GM23338 (cell line): Measurements from ENCODE around the gene TBC1D5. TPM values are rescaled to one million over a fixed set of nuclear protein-coding genes. Genes with fewer than 3 reads are reported as not detected.

Experiments
- ATAC-seq: fragments of 200-7000 bp; cut with Tn5 transposase; 3 replicates; pipeline ENCODE4 v1.9.1; 2020
- DNase-seq: peaks from one replicate; pipeline ENCODE4 v3.0.0-alpha.2; 2015; ENCODE audit warnings: low spot score
- H2AFZ ChIP-seq: fragments of 200-600 bp; sonication (generic); 2 replicates; pipeline ENCODE4 v1.8.0; 2016; ENCODE audit warnings: antibody characterized with exemption, mild to moderate bottlenecking, moderate library complexity
- H3F3A ChIP-seq: fragments of 200-600 bp; sonication (generic); replicated peaks from 2 replicates; pipeline ENCODE4 v1.8.0; 2017; ENCODE audit warnings: antibody characterized with exemption, mixed run types, low read depth
- H3K27ac ChIP-seq: fragments of 200-600 bp; sonication (generic); 2 replicates; pipeline ENCODE4 v1.6.1; 2016; ENCODE audit warnings: low read depth
- H3K27me3 ChIP-seq: fragments of 200-600 bp; sonication (generic); 2 replicates; pipeline ENCODE4 v1.8.0; 2016; ENCODE audit warnings: mild to moderate bottlenecking, mixed run types, moderate library complexity; ENCODE audit not compliant: insufficient read depth
- H3K36me3 ChIP-seq: fragments of 200-600 bp; sonication (generic); 2 replicates; pipeline ENCODE4 v1.8.0; 2016; ENCODE audit warnings: mild to moderate bottlenecking; ENCODE audit not compliant: insufficient read depth
- H3K4me1 ChIP-seq: fragments of 200-600 bp; sonication (generic); 2 replicates; pipeline ENCODE4 v1.8.0; 2016; ENCODE audit warnings: mild to moderate bottlenecking, moderate library complexity; ENCODE audit not compliant: insufficient read depth
- H3K4me2 ChIP-seq: fragments of 200-600 bp; sonication (generic); 2 replicates; pipeline ENCODE4 v1.7.1; 2017; ENCODE audit warnings: mixed run types
- H3K4me3 ChIP-seq: fragments of 200-600 bp; sonication (generic); 2 replicates; pipeline ENCODE4 v1.6.1; 2016; ENCODE audit warnings: mixed run types
- H3K79me2 ChIP-seq: fragments of 200-600 bp; sonication (generic); replicated peaks from 2 replicates; pipeline ENCODE4 v1.8.0; 2017; ENCODE audit warnings: mild to moderate bottlenecking; ENCODE audit not compliant: insufficient read depth
- H3K9me2 ChIP-seq: fragments of 200-600 bp; sonication (generic); 2 replicates; pipeline ENCODE4 v1.8.0; 2017; ENCODE audit not compliant: insufficient read depth
- H4K20me1 ChIP-seq: fragments of 200-600 bp; sonication (generic); replicated peaks from 2 replicates; pipeline ENCODE4 v1.8.0; 2017; ENCODE audit warnings: mild to moderate bottlenecking; ENCODE audit not compliant: insufficient read depth
- H3K27ac Mint-ChIP-seq: 2 replicates; pipeline ENCODE4 v1.8.0; 2020; ENCODE audit warnings: inconsistent platforms, mild to moderate bottlenecking, moderate library complexity, mixed read lengths
- H3K27me3 Mint-ChIP-seq: 3 replicates; pipeline ENCODE4 v1.8.0; 2022; ENCODE audit warnings: low read depth, mild to moderate bottlenecking, moderate library complexity, mixed read lengths, inconsistent platforms; ENCODE audit not compliant: insufficient read depth, poor library complexity
- H3K36me3 Mint-ChIP-seq: 3 replicates; pipeline ENCODE4 v1.8.0; 2021; ENCODE audit warnings: low read depth, mild to moderate bottlenecking, inconsistent platforms, moderate library complexity, mixed read lengths
- H3K4me1 Mint-ChIP-seq: 3 replicates; pipeline ENCODE4 v1.8.0; 2020; ENCODE audit warnings: mild to moderate bottlenecking, inconsistent platforms, mixed read lengths
- H3K4me3 Mint-ChIP-seq: 3 replicates; pipeline ENCODE4 v1.8.0; 2021; ENCODE audit warnings: moderate library complexity, mild to moderate bottlenecking, inconsistent platforms, mixed read lengths
- H3K9me3 Mint-ChIP-seq: 3 replicates; pipeline ENCODE4 v1.8.0; 2020; ENCODE audit warnings: moderate library complexity, mild to moderate bottlenecking, inconsistent platforms, mixed read lengths
- CREB1 ChIP-seq: fragments of 250-450 bp; sonication (Bioruptor Pico); IDR thresholded peaks from 2 replicates; pipeline ENCODE4 v1.5.0; 2020; ENCODE audit warnings: low read depth, mild to moderate bottlenecking, moderate library complexity
- EZH2 ChIP-seq: fragments of 200-600 bp; sonication (generic); IDR thresholded peaks from one replicate; pipeline ENCODE4 v1.8.0; 2017; ENCODE audit warnings: antibody characterized with exemption, mild to moderate bottlenecking, low read depth; ENCODE audit not compliant: unreplicated experiment
- EZH2phosphoT487 ChIP-seq: fragments of 200-600 bp; sonication (generic); IDR thresholded peaks from one replicate; pipeline ENCODE4 v1.8.1; 2018; ENCODE audit warnings: antibody characterized with exemption; ENCODE audit not compliant: unreplicated experiment
- JUNB ChIP-seq: IDR thresholded peaks from one replicate; pipeline ENCODE4 v1.6.1; 2016; ENCODE audit warnings: antibody characterized with exemption; ENCODE audit not compliant: unreplicated experiment
- NANOG ChIP-seq: IDR thresholded peaks from 2 replicates; pipeline ENCODE4 v1.6.1; 2016; ENCODE audit warnings: antibody characterized with exemption, borderline replicate concordance
- POLR2AphosphoS5 ChIP-seq: IDR thresholded peaks from 2 replicates; pipeline ENCODE4 v1.6.1; 2016; ENCODE audit warnings: antibody characterized with exemption, low read depth
- STAT1 ChIP-seq: IDR thresholded peaks from one replicate; pipeline ENCODE4 v1.6.1; 2016; ENCODE audit warnings: antibody characterized with exemption; ENCODE audit not compliant: unreplicated experiment
- ZNF114 ChIP-seq: fragments of 250-450 bp; sonication (Bioruptor Pico); IDR thresholded peaks from 2 replicates; pipeline ENCODE4 v1.5.0; 2020; ENCODE audit warnings: mild to moderate bottlenecking, moderate library complexity
- ZNF331 ChIP-seq: fragments of 250-450 bp; sonication (Bioruptor Pico); IDR thresholded peaks from 2 replicates; pipeline ENCODE4 v1.5.0; 2020; ENCODE audit warnings: low read depth, mild to moderate bottlenecking, moderate library complexity
- polyA plus RNA-seq: library from polyadenylated mRNA; unstranded; fragments of >200 nt; fragmentation: Nextera tagmentation; extraction: Ambion mirVana; gene quantifications from 2 replicates; pipeline ENCODE4 v1.2.1, GENCODE V29; 2016
- total RNA-seq: library from RNA; depleted of rRNA; stranded (reverse); fragments of >200 nt; shearing (Covaris generic); gene quantifications from 2 replicates; pipeline ENCODE4 v1.2.3, GENCODE V29; 2014
- TF ChIP-seq, protein P1 (sequence below), 2 experiments: fragments of 200-600 bp in 1 of 2; sonication (generic) in 1 of 2; conservative IDR thresholded peaks; 2 replicates each; pipeline versions ENCODE4 v1.5.1 to v1.6.1; 2016 to 2017; ENCODE audit warnings: antibody characterized with exemption in 2 of 2, low read depth in 2 of 2, mild to moderate bottlenecking in 2 of 2, moderate library complexity in 1 of 2
- TF ChIP-seq, protein P2 (sequence below): IDR thresholded peaks from one replicate; pipeline ENCODE4 v1.6.1; 2018; ENCODE audit warnings: antibody characterized with exemption; ENCODE audit not compliant: unreplicated experiment
- TF ChIP-seq, protein P3 (sequence below): IDR thresholded peaks from 2 replicates; pipeline ENCODE4 v1.6.1; 2016; ENCODE audit warnings: antibody characterized with exemption
- TF ChIP-seq, protein P4 (sequence below): fragments of 250-450 bp; sonication (Bioruptor Pico); IDR thresholded peaks from 2 replicates; pipeline ENCODE4 v1.5.0; 2020; ENCODE audit warnings: mild to moderate bottlenecking, moderate library complexity

Gene TBC1D5
- total and polyA plus RNA-seq, 2 experiments from 2014 or later: 21.8 to 48.1 TPM

DNA sequence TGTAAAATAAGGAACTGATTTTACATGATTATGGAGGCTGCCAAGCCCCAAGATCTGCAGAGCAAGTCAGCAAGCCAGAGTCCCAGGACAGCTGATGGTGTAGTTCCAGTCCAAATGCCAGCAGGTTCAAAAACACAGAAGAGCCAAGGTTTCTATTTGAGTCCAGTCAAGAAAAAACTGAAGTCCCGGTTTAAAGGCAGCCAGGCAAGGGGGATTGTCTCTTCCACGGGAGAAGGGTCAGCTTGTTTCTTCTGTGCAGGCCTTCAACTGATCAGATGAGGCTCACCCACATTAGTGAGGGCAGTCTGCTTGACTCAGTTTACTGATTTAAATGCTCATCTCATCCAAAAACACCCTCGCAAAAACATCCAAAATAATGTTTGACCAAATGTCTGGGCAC lies 611.5 kb downstream of the TBC1D5 start:
- Histone ChIP-seq H3K27ac (no peak overlapping the region), H4K20me1 (no peaks in the 10 kb centered on the region), H3K79me2 (no peaks in the 10 kb centered on the region), H3K4me2 (no peak overlapping the region), H3K4me3 (no peak overlapping the region), H2AFZ (no peak overlapping the region), H3F3A (no peaks in the 10 kb centered on the region), H3K4me1 (no peaks in the 10 kb centered on the region), H3K27me3 (no peaks in the 10 kb centered on the region), H3K36me3 (no peaks in the 10 kb centered on the region; the same call in 1 of the 2 replicates), H3K9me2 (peaks cover 13% of the 10 kb centered on the region)
- no peak for ATAC-seq
- Mint-ChIP-seq H3K27me3 (peaks cover 2% of the 10 kb centered on the region), H3K27ac (no peak overlapping the region), H3K36me3 (peaks cover 4% of the 10 kb centered on the region), H3K9me3 (peaks cover 15% of the 10 kb centered on the region; the same call in 2 of the 3 replicates), H3K4me1 (no peaks in the 10 kb centered on the region), H3K4me3 (no peak overlapping the region)
- DNase-seq: no peak
- TF ChIP-seq, protein P1, sequence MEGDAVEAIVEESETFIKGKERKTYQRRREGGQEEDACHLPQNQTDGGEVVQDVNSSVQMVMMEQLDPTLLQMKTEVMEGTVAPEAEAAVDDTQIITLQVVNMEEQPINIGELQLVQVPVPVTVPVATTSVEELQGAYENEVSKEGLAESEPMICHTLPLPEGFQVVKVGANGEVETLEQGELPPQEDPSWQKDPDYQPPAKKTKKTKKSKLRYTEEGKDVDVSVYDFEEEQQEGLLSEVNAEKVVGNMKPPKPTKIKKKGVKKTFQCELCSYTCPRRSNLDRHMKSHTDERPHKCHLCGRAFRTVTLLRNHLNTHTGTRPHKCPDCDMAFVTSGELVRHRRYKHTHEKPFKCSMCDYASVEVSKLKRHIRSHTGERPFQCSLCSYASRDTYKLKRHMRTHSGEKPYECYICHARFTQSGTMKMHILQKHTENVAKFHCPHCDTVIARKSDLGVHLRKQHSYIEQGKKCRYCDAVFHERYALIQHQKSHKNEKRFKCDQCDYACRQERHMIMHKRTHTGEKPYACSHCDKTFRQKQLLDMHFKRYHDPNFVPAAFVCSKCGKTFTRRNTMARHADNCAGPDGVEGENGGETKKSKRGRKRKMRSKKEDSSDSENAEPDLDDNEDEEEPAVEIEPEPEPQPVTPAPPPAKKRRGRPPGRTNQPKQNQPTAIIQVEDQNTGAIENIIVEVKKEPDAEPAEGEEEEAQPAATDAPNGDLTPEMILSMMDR (conservative IDR thresholded peaks at IDR 0.05; ENCODE audit: low read depth in 2 of 2): no peak
- TF ChIP-seq, protein P2, sequence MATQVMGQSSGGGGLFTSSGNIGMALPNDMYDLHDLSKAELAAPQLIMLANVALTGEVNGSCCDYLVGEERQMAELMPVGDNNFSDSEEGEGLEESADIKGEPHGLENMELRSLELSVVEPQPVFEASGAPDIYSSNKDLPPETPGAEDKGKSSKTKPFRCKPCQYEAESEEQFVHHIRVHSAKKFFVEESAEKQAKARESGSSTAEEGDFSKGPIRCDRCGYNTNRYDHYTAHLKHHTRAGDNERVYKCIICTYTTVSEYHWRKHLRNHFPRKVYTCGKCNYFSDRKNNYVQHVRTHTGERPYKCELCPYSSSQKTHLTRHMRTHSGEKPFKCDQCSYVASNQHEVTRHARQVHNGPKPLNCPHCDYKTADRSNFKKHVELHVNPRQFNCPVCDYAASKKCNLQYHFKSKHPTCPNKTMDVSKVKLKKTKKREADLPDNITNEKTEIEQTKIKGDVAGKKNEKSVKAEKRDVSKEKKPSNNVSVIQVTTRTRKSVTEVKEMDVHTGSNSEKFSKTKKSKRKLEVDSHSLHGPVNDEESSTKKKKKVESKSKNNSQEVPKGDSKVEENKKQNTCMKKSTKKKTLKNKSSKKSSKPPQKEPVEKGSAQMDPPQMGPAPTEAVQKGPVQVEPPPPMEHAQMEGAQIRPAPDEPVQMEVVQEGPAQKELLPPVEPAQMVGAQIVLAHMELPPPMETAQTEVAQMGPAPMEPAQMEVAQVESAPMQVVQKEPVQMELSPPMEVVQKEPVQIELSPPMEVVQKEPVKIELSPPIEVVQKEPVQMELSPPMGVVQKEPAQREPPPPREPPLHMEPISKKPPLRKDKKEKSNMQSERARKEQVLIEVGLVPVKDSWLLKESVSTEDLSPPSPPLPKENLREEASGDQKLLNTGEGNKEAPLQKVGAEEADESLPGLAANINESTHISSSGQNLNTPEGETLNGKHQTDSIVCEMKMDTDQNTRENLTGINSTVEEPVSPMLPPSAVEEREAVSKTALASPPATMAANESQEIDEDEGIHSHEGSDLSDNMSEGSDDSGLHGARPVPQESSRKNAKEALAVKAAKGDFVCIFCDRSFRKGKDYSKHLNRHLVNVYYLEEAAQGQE: no peak
- TF ChIP-seq, protein P3, sequence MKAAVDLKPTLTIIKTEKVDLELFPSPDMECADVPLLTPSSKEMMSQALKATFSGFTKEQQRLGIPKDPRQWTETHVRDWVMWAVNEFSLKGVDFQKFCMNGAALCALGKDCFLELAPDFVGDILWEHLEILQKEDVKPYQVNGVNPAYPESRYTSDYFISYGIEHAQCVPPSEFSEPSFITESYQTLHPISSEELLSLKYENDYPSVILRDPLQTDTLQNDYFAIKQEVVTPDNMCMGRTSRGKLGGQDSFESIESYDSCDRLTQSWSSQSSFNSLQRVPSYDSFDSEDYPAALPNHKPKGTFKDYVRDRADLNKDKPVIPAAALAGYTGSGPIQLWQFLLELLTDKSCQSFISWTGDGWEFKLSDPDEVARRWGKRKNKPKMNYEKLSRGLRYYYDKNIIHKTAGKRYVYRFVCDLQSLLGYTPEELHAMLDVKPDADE: no peak
- TF ChIP-seq EZH2phosphoT487 (no peak), JUNB (no peak), POLR2AphosphoS5 (no peak), STAT1 (no peak), ZNF114 (CRISPR knock-in tag) (no peak), EZH2 (no peak), CREB1 (CRISPR knock-in tag) (no peak), NANOG (no peak), ZNF331 (CRISPR knock-in tag) (no peak)
- TF ChIP-seq, protein P4, sequence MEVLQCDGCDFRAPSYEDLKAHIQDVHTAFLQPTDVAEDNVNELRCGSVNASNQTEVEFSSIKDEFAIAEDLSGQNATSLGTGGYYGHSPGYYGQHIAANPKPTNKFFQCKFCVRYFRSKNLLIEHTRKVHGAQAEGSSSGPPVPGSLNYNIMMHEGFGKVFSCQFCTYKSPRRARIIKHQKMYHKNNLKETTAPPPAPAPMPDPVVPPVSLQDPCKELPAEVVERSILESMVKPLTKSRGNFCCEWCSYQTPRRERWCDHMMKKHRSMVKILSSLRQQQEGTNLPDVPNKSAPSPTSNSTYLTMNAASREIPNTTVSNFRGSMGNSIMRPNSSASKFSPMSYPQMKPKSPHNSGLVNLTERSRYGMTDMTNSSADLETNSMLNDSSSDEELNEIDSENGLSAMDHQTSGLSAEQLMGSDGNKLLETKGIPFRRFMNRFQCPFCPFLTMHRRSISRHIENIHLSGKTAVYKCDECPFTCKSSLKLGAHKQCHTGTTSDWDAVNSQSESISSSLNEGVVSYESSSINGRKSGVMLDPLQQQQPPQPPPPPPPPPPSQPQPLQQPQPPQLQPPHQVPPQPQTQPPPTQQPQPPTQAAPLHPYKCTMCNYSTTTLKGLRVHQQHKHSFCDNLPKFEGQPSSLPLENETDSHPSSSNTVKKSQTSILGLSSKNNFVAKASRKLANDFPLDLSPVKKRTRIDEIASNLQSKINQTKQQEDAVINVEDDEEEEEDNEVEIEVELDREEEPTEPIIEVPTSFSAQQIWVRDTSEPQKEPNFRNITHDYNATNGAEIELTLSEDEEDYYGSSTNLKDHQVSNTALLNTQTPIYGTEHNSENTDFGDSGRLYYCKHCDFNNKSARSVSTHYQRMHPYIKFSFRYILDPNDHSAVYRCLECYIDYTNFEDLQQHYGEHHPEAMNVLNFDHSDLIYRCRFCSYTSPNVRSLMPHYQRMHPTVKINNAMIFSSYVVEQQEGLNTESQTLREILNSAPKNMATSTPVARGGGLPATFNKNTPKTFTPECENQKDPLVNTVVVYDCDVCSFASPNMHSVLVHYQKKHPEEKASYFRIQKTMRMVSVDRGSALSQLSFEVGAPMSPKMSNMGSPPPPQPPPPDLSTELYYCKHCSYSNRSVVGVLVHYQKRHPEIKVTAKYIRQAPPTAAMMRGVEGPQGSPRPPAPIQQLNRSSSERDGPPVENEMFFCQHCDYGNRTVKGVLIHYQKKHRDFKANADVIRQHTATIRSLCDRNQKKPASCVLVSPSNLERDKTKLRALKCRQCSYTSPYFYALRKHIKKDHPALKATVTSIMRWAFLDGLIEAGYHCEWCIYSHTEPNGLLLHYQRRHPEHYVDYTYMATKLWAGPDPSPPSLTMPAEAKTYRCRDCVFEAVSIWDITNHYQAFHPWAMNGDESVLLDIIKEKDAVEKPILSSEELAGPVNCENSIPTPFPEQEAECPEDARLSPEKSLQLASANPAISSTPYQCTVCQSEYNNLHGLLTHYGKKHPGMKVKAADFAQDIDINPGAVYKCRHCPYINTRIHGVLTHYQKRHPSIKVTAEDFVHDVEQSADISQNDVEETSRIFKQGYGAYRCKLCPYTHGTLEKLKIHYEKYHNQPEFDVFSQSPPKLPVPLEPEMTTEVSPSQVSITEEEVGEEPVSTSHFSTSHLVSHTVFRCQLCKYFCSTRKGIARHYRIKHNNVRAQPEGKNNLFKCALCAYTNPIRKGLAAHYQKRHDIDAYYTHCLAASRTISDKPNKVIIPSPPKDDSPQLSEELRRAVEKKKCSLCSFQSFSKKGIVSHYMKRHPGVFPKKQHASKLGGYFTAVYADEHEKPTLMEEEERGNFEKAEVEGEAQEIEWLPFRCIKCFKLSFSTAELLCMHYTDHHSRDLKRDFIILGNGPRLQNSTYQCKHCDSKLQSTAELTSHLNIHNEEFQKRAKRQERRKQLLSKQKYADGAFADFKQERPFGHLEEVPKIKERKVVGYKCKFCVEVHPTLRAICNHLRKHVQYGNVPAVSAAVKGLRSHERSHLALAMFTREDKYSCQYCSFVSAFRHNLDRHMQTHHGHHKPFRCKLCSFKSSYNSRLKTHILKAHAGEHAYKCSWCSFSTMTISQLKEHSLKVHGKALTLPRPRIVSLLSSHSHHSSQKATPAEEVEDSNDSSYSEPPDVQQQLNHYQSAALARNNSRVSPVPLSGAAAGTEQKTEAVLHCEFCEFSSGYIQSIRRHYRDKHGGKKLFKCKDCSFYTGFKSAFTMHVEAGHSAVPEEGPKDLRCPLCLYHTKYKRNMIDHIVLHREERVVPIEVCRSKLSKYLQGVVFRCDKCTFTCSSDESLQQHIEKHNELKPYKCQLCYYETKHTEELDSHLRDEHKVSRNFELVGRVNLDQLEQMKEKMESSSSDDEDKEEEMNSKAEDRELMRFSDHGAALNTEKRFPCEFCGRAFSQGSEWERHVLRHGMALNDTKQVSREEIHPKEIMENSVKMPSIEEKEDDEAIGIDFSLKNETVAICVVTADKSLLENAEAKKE (CRISPR knock-in tag): no peak
